Activated naive CD4-positive, alpha-beta T cell treated with anti-CD3 and anti-CD28 coated beads, Interleukin-2, amount 10 ng/mL, durations not matched to agents 7 days and 5 days (primary cell): Measurements from ENCODE around the gene NALCN.

ENCODE experiments used
- CTCF ChIA-PET: fragments of 350-600 bp; sonication (Branson Sonifier 250); formaldehyde crosslinking; loops from one replicate; lab custom pipeline; 2021; ENCODE audit warnings: antibody characterized with exemption; lab: Charles Lee
- DNase-seq: peaks from one replicate; pipeline ENCODE4 v3.0.0-alpha.2; 2020
- H3K27ac Mint-ChIP-seq: one replicate; pipeline ENCODE4 v1.8.0; 2021; ENCODE audit warnings: mild to moderate bottlenecking, moderate library complexity, mixed read lengths
- H3K27me3 Mint-ChIP-seq: one replicate; pipeline ENCODE4 v1.8.0; 2021; ENCODE audit warnings: mild to moderate bottlenecking, mixed read lengths
- H3K36me3 Mint-ChIP-seq: one replicate; pipeline ENCODE4 v1.8.0; 2021; ENCODE audit warnings: mixed read lengths
- H3K4me1 Mint-ChIP-seq: one replicate; pipeline ENCODE4 v1.8.0; 2021; ENCODE audit warnings: mixed read lengths
- H3K4me3 Mint-ChIP-seq: one replicate; pipeline ENCODE4 v1.8.0; 2021; ENCODE audit warnings: mild to moderate bottlenecking, moderate library complexity, mixed read lengths
- H3K9me3 Mint-ChIP-seq: one replicate; pipeline ENCODE4 v1.8.0; 2021; ENCODE audit warnings: mixed read lengths

The NALCN gene

GRCh38 chr13:101026328-101026727, 390.0 kb downstream of the NALCN start:
- H3K36me3 Mint-ChIP-seq, result no peaks in the 10 kb centered on the region
- H3K4me3 Mint-ChIP-seq, result no peak overlapping the region
- no peaks in the 10 kb centered on the region for H3K4me1 Mint-ChIP-seq
- H3K9me3 Mint-ChIP-seq, result no peaks in the 10 kb centered on the region
- DNase-seq, result no peak
- peaks cover 3% of the 10 kb centered on the region for H3K27me3 Mint-ChIP-seq
- H3K27ac Mint-ChIP-seq, result no peak overlapping the region
- CTCF ChIA-PET, result interaction anchor here (0.6 kb wide), 1 partner anchor 1324 kb away, joined by 4 read pairs; no protein-coding TSS in a partner anchor

DNA sequence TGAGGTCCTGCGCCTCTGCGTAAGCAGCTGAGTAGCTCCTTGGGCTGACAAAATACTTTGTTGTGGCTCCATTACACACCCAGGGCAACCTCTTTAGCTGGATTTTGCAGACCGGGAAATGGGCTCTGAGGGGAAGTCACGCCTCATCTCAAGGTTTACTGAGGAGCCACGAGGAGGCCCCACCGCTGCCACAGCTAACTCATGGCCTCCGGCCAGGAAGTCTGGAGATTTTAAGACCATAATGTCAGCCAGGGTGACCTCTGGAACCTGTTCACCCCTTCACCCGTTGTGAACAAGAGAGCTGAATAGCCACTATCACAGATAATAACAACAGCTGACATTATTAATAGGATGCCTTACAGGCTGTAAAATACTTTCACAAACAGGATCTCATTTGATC, 390.4 kb downstream of the NALCN start:
- H3K27me3 Mint-ChIP-seq, result peaks cover 3% of the 10 kb centered on the region

GRCh38 chr13:101025519-101025918, 390.8 kb downstream of the NALCN start:
- Mint-ChIP-seq H3K9me3 (no peaks in the 10 kb centered on the region), H3K4me3 (no peak overlapping the region), H3K27ac (no peak overlapping the region), H3K4me1 (no peaks in the 10 kb centered on the region), H3K36me3 (no peaks in the 10 kb centered on the region), H3K27me3 (peaks cover 3% of the 10 kb centered on the region)
- no peak for DNase-seq
- CTCF ChIA-PET, result no interaction called here

More for the DNA sequence above, 390.4 kb downstream of the NALCN start:
- no peak for DNase-seq
- no peaks in the 10 kb centered on the region for H3K4me1 Mint-ChIP-seq
- H3K27ac Mint-ChIP-seq, result no peak overlapping the region
- H3K9me3 Mint-ChIP-seq, result no peaks in the 10 kb centered on the region
- H3K4me3 Mint-ChIP-seq, result no peak overlapping the region
- no peaks in the 10 kb centered on the region for H3K36me3 Mint-ChIP-seq
- CTCF ChIA-PET, result no interaction called here

DNA sequence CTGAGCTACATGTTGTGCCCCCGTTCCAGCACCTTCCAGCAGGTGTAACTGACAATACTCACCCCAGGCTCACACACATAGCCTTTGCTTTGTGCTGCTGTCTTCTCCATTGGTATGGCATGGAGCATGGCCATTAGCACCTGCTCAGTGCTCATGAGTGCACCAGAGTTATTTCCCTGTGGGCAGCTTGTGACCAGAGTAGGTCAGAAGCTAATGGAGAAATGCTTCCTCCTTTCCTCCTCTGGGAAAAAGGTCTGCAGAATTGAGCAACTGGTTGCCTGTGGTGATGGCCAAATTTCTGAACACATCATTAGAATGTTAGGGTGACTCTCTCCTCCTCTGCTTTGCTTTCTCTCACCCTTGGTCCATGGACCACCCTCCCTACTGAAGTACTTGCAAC, 397.2 kb downstream of the NALCN start:
- H3K4me3 Mint-ChIP-seq, result no peak overlapping the region
- peaks cover 9% of the 10 kb centered on the region for H3K27me3 Mint-ChIP-seq
- DNase-seq, result no peak
- H3K27ac Mint-ChIP-seq, result no peak overlapping the region
- H3K9me3 Mint-ChIP-seq, result no peaks in the 10 kb centered on the region
- CTCF ChIA-PET, result no interaction called here
- H3K4me1 Mint-ChIP-seq, result no peaks in the 10 kb centered on the region
- H3K36me3 Mint-ChIP-seq, result no peaks in the 10 kb centered on the region

GRCh38 chr13:101018720-101019119, 397.6 kb downstream of the NALCN start:
- no peak overlapping the region for H3K27ac Mint-ChIP-seq
- no peak overlapping the region for H3K4me3 Mint-ChIP-seq
- no peaks in the 10 kb centered on the region for H3K4me1 Mint-ChIP-seq
- peaks cover 9% of the 10 kb centered on the region for H3K27me3 Mint-ChIP-seq
- H3K9me3 Mint-ChIP-seq, result no peaks in the 10 kb centered on the region
- no peaks in the 10 kb centered on the region for H3K36me3 Mint-ChIP-seq
- CTCF ChIA-PET, result no interaction called here
- no peak for DNase-seq

DNA sequence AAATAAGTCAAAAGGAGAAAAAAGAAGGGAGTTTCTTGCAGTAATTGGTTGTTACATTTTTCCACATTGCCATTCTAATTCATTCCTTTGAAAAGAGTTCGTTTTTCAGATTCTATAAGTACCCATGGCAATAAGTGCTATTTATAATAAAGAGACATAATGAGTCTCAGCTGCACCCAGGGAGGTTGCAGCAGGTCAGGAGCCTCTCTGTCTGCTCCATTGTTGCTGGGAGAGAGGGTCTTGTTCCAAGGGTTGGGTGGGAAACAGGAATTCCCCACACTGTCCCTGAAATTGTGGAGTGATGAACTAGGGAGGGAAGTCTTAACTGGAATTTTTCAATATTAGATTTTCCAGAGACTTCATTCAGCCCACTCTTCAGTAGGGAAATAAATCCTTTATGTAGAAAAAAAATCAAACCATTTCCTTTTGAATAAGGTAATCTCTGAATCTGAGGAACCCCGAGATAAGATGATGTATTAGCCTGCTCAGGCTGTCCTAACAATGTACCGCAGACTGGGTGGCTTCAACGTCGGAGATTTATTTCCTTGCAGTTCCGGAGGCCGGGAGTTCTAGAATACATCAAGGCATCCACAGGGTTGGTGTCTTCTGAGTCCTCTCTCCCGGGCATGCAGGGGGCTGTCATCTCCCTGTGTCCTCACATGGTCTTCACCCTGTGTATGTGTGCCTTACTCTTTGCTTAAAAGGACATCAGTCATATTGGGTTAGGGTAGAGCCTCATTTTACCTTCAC, 399.0 kb downstream of the NALCN start:
- Mint-ChIP-seq H3K36me3 (no peaks in the 10 kb centered on the region), H3K9me3 (no peaks in the 10 kb centered on the region), H3K4me1 (no peaks in the 10 kb centered on the region), H3K4me3 (no peak overlapping the region), H3K27me3 (peaks cover 9% of the 10 kb centered on the region), H3K27ac (no peak overlapping the region)
- CTCF ChIA-PET, result no interaction called here
- no peak for DNase-seq

DNA sequence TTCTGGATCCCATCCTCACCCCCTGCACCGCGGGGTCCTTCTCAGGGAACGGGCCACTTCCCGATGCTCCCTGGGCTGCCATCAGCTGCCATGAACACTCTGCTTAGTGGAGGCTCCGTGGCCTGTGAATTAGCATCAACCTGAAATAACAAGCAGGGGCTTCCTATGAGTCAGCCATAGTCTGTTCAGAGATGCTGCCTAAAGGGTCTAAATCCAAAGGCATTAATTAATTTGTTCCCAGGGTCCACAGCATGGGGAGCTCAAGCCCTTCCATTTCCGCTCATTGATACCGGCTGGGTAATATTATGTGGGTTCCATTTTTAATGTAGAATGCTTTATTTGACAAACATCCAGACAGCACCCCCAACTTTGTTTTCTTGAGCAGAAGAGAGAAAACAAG, 399.8 kb downstream of the NALCN start:
- CTCF ChIA-PET, result no interaction called here
- H3K4me1 Mint-ChIP-seq, result no peaks in the 10 kb centered on the region

GRCh38 chr13:101013245-101013644, 403.1 kb downstream of the NALCN start:
- H3K36me3 Mint-ChIP-seq, result no peaks in the 10 kb centered on the region
- H3K9me3 Mint-ChIP-seq, result no peaks in the 10 kb centered on the region
- DNase-seq, result no peak
- CTCF ChIA-PET, result no interaction called here
- no peak overlapping the region for H3K4me3 Mint-ChIP-seq
- H3K27ac Mint-ChIP-seq, result no peak overlapping the region
- peaks cover 4% of the 10 kb centered on the region for H3K27me3 Mint-ChIP-seq
- H3K4me1 Mint-ChIP-seq, result no peaks in the 10 kb centered on the region

More for the DNA sequence above, 399.8 kb downstream of the NALCN start:
- Mint-ChIP-seq H3K9me3 (no peaks in the 10 kb centered on the region), H3K27me3 (peaks cover 9% of the 10 kb centered on the region), H3K36me3 (no peaks in the 10 kb centered on the region), H3K4me3 (no peak overlapping the region), H3K27ac (no peak overlapping the region)
- no peak for DNase-seq

DNA sequence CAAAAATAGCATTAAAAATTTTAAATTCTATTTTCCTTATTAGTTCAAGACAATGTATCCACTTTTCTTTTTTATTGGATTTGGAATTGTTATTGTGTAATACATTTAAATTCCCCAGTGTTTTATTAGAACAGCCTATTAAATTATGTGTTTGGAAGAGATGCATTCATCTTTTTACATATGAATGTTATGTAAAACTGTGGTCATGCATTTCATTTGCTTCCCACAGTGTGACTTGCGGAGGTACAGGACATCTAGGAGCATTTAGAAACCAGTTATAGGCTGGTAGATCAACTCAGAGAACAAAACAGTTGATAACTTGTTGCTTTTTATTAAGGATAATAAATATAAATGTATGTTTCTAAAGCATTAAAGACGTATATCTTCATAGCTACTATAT, 406.2 kb downstream of the NALCN start:
- no peaks in the 10 kb centered on the region for H3K36me3 Mint-ChIP-seq
- H3K27me3 Mint-ChIP-seq, result no peaks in the 10 kb centered on the region
- CTCF ChIA-PET, result no interaction called here
- DNase-seq, result no peak
- H3K9me3 Mint-ChIP-seq, result no peaks in the 10 kb centered on the region
- no peaks in the 10 kb centered on the region for H3K4me1 Mint-ChIP-seq
- no peak overlapping the region for H3K4me3 Mint-ChIP-seq
- H3K27ac Mint-ChIP-seq, result no peak overlapping the region

DNA sequence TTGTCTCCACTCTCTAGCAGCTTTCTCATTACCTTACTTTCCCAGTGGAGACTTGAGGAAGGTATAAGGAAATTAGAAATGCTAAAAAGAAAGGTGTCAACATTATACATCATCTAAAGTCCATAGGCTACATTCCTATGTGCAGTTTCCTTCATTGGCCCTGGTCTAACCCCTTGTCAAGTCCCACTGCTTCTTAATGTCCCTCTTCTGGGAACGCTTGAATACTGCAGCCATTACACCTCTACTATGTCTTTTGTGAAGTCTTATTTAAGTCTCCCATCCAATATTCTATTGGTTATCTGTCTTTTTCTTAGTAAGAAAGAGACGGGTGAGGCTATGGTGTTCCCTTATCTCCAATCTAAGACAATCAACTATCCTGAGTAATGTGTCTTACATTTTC, 409.1 kb downstream of the NALCN start:
- H3K9me3 Mint-ChIP-seq, result no peaks in the 10 kb centered on the region
- no peaks in the 10 kb centered on the region for H3K27me3 Mint-ChIP-seq
- no peak overlapping the region for H3K27ac Mint-ChIP-seq
- no peaks in the 10 kb centered on the region for H3K4me1 Mint-ChIP-seq
- CTCF ChIA-PET, result no interaction called here
- no peak overlapping the region for H3K4me3 Mint-ChIP-seq
- no peaks in the 10 kb centered on the region for H3K36me3 Mint-ChIP-seq
- DNase-seq, result no peak
